K562 (cell line): ENCODE measurements around the gene PTHLH. TPM values are rescaled to one million over a fixed set of nuclear protein-coding genes. Genes with fewer than 3 reads are reported as not detected.

ENCODE experiments used
- ATAC-seq: fragments of 200-7000 bp; cut with Tn5 transposase; 3 replicates; pipeline ENCODE4 v1.9.1; 2020; ENCODE audit warnings: moderate library complexity
- BruUV-seq: library from RNA; stranded (reverse); fragments of 400-500 nt; replicated peaks from 2 replicates; lab custom pipeline; 2021; lab: Mats Ljungman, UMichigan
- CTCF ChIA-PET: fragments of 300-600 bp; formaldehyde crosslinking; extraction: SDS; loops from one replicate; lab custom pipeline; 2021; ENCODE audit warnings: low intra/inter-chr PET ratio; lab: Yijun Ruan, JAX
- POLR2A ChIA-PET: fragments of 300-600, 350-650 bp; sonication (Branson Sonifier 250); formaldehyde crosslinking; extraction: SDS; loops from one replicate; lab custom pipeline; 2021; ENCODE audit warnings: antibody characterized with exemption, inconsistent platforms; lab: Yijun Ruan, JAX
- DNase-seq, 4 experiments: peaks; one replicate each; pipeline versions ENCODE4 v3.0.0 to v3.0.0-alpha.2; 2011 to 2018; ENCODE audit warnings: low spot score in 3 of 4, mixed read lengths in 3 of 4; ENCODE audit errors: extremely low read depth in 1 of 4
- FAIRE-seq: peaks from 2 replicates; lab custom pipeline; 2011; peaks lifted over from hg19 to GRCh38; lab: Jason Lieb, UNC
- H2AFZ ChIP-seq: 2 replicates; pipeline ENCODE4 v1.6.0; 2011; ENCODE audit warnings: low read depth, low read length, control low read depth, inconsistent platforms
- H3K27ac ChIP-seq: fragments of 200-600 bp; 3 replicates; pipeline ENCODE4 v1.8.0; 2011; ENCODE audit warnings: low read depth, mild to moderate bottlenecking, control low read depth, inconsistent platforms, low read length, moderate library complexity, mixed read lengths; ENCODE audit errors: extremely low read depth
- H3K27me3 ChIP-seq, 2 experiments: fragments of 300-600 bp in 1 of 2; 2 replicates in 1 of 2; 3 replicates in 1 of 2; pipeline versions ENCODE4 v1.6.0 to v1.8.0; 2011; ENCODE audit warnings: inconsistent platforms in 2 of 2, low read length in 2 of 2, mild to moderate bottlenecking in 1 of 2, mixed read lengths in 1 of 2, moderate library complexity in 1 of 2; ENCODE audit not compliant: control insufficient read depth in 2 of 2, insufficient read depth in 2 of 2
- H3K36me3 ChIP-seq: fragments of 300-600 bp; 3 replicates; pipeline ENCODE4 v1.8.0; 2011; ENCODE audit warnings: mild to moderate bottlenecking, low read length, inconsistent platforms; ENCODE audit not compliant: control insufficient read depth, insufficient read depth
- H3K4me1 ChIP-seq, 2 experiments: fragments of 200-600 bp in 1 of 2; replicated peaks in 1 of 2; 2 replicates in 1 of 2; 3 replicates in 1 of 2; pipeline versions ENCODE4 v1.5.1 to v1.8.0; 2011; ENCODE audit warnings: inconsistent platforms in 2 of 2, low read length in 2 of 2, mild to moderate bottlenecking in 1 of 2, mixed read lengths in 1 of 2, moderate library complexity in 1 of 2; ENCODE audit not compliant: control insufficient read depth in 2 of 2, insufficient read depth in 2 of 2
- H3K4me2 ChIP-seq: 2 replicates; pipeline ENCODE4 v1.6.1; 2011; ENCODE audit warnings: low read length, control low read depth, inconsistent platforms, mixed read lengths; ENCODE audit not compliant: insufficient read depth
- H3K4me3 ChIP-seq: fragments of 200-600 bp; sonication (generic), shearing (Covaris generic); 2 replicates; pipeline ENCODE4 v1.5.1; 2016; ENCODE audit warnings: control low read depth, inconsistent platforms
- H3K79me2 ChIP-seq: fragments of 200-600 bp; 3 replicates; pipeline ENCODE4 v1.8.0; 2011; ENCODE audit warnings: low read length, inconsistent platforms; ENCODE audit not compliant: control insufficient read depth, insufficient read depth
- H3K9ac ChIP-seq, 2 experiments: 2 replicates each; pipeline versions ENCODE4 v1.6.0 to v1.6.1; 2011; ENCODE audit warnings: low read depth in 2 of 2, low read length in 2 of 2, control low read depth in 1 of 2, inconsistent platforms in 1 of 2, mild to moderate bottlenecking in 1 of 2, mixed read lengths in 1 of 2; ENCODE audit not compliant: insufficient read depth in 1 of 2
- H3K9me1 ChIP-seq: one replicate; pipeline ENCODE4 v1.6.0; 2011; ENCODE audit warnings: inconsistent platforms, mild to moderate bottlenecking, low read length, moderate library complexity; ENCODE audit not compliant: control insufficient read depth, insufficient read depth
- H3K9me3 ChIP-seq: replicated peaks from 2 replicates; pipeline ENCODE4 v1.5.1; 2011; ENCODE audit warnings: low read depth, low read length, inconsistent platforms; ENCODE audit not compliant: control insufficient read depth, insufficient read depth
- H4K20me1 ChIP-seq: replicated peaks from 2 replicates; pipeline ENCODE4 v1.6.1; 2011; ENCODE audit warnings: low read length, inconsistent platforms, mixed read lengths; ENCODE audit not compliant: control insufficient read depth, insufficient read depth
- CC2D1A ChIP-seq: fragments of 450-650 bp; IDR thresholded peaks from 2 replicates; pipeline ENCODE4 v1.6.1; 2017; ENCODE audit warnings: mild to moderate bottlenecking
- E2F3 ChIP-seq: fragments of 250-450 bp; sonication (Bioruptor Pico); IDR thresholded peaks from 2 replicates; pipeline ENCODE4 v1.4.0; 2020; ENCODE audit warnings: mild to moderate bottlenecking
- HDAC2 ChIP-seq: fragments of 450-650 bp; IDR thresholded peaks from 2 replicates; pipeline ENCODE4 v1.6.1; 2016; ENCODE audit warnings: mild to moderate bottlenecking
- PTTG1 ChIP-seq: fragments of 450-650 bp; IDR thresholded peaks from 2 replicates; pipeline ENCODE4 v1.6.1; 2016; ENCODE audit warnings: low read depth, mild to moderate bottlenecking, missing genetic modification characterization, missing compliant biosample characterization
- SREBF2 ChIP-seq: sonication (generic); formaldehyde crosslinking; IDR thresholded peaks from 2 replicates; pipeline ENCODE4 v1.4.0; 2020; ENCODE audit warnings: mild to moderate bottlenecking, missing genetic modification reagents
- WGBS: fragments of 100-300 bp; shearing (Covaris generic); methylation state at CpG from one replicate; pipeline ENCODE4 v1.1.6; 2016; ENCODE audit warnings: low coverage, mixed read lengths; ENCODE audit not compliant: insufficient coverage; ENCODE audit errors: missing lambda C conversion rate; 5-methylcytosine and 5-hydroxymethylcytosine counted together
- in situ Hi-C: fragments of 300-500 bp; cut with MboI; formaldehyde crosslinking; loops from 4 replicates; pipeline ENCODE4 v1.15.0; 2018; ENCODE audit warnings: inconsistent platforms, mixed read lengths
- intact Hi-C: fragments of 100-400 bp; cut with micrococcal nuclease; formaldehyde crosslinking; loops from 2 replicates; pipeline ENCODE4 v1.14.2; 2022
- polyA plus RNA-seq, 8 experiments: library from polyadenylated mRNA; depleted of rRNA in 4 of 8; stranded (reverse) in 5 of 8; unstranded in 3 of 8; fragments of >200 nt; fragmentation: Nextera tagmentation in 2 of 8; fragmentation: Illumina TruSeq in 1 of 8; extraction: Ambion mirVana in 2 of 8; extraction: Trizol in 1 of 8; gene quantifications; 2 replicates each; pipeline versions ENCODE4 v1.2.1 to v1.2.3, GENCODE V29; 2011 to 2014; ENCODE audit warnings: inconsistent platforms in 1 of 8, missing spikeins in 1 of 8
- total RNA-seq, 7 experiments: library from RNA; depleted of rRNA in 6 of 7; stranded (reverse); fragments of >200 nt in 6 of 7; fragmentation: Illumina TruSeq in 2 of 7; extraction: Trizol in 2 of 7; gene quantifications; 2 replicates each; pipeline versions ENCODE4 v1.2.1 to v1.2.3, GENCODE V29; 2011 to 2021; ENCODE audit warnings: low replicate concordance in 1 of 7
- TF ChIP-seq, protein P1 (sequence below): fragments of 250-450 bp; sonication (Bioruptor Pico); IDR thresholded peaks from 2 replicates; pipeline ENCODE4 v1.5.0; 2021
- TF ChIP-seq, protein P2 (sequence below): sonication (generic); formaldehyde crosslinking; IDR thresholded peaks from 2 replicates; pipeline ENCODE4 v1.4.0; 2020; ENCODE audit warnings: mild to moderate bottlenecking, missing genetic modification reagents

Gene PTHLH
- total and polyA plus RNA-seq, 9 of the 15 experiments (the other 6 are each of a cell fraction or from before 2014, with no cell fraction given), result 0.14 to 2.5 (median 0.74) TPM

DNA sequence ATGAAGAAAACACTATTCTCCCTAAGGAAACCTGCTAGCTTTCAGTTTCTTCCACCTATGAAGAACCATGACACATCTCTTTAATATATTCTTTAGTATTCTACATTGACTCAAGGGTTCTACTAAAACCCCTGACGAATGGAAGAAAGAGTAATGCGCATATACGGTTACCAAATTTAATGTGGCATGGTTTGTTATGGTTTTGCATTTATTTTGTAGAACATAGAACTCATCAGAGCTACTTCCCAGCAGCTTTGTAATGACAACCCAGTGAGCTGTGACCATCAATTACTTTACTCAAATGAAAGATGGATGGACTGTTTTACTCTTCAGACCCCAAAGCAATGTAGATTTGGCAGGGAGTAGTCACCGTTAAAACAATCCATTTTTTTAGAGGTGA, 19.2 kb downstream of the PTHLH start (continued):
- TF ChIP-seq, protein P1, sequence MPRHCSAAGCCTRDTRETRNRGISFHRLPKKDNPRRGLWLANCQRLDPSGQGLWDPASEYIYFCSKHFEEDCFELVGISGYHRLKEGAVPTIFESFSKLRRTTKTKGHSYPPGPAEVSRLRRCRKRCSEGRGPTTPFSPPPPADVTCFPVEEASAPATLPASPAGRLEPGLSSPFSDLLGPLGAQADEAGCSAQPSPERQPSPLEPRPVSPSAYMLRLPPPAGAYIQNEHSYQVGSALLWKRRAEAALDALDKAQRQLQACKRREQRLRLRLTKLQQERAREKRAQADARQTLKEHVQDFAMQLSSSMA (CRISPR knock-in tag), result no peak
- TF ChIP-seq HDAC2, result no peak

DNA sequence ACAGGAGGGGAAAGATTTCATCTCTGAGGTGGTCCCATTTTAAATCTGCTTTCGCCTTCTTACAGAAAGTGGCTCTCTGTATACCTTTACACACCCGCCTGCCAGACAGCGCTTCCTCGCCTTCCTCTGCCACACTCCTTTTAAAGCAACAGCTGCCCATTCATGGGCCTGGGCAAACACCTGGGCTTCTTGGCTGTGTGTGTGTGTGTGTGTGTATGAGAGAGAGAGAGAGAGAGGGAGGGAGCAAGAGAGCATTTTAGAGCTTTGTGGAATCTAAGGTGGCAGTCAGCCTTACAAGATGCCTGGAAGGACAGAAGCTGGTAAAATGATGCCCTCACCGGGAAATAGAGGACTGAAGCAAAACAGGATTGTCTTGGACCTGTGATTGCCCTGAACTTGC, 20.0 kb downstream of the PTHLH start:
- DNase-seq (no peak), ATAC-seq (no peak), FAIRE-seq (no peak)
- intact Hi-C loops (loop anchor here (5.0 kb wide), 1 partner anchor 920 kb away; no protein-coding TSS in a partner anchor), in situ Hi-C loops (no loop called here)
- Histone ChIP-seq H4K20me1 (no peaks in the 10 kb centered on the region), H3K36me3 (no peaks in the 10 kb centered on the region), H3K27ac (no peak overlapping the region), H3K4me1 (no peaks in the 10 kb centered on the region), H3K4me3 (no peak overlapping the region), H2AFZ (no peak overlapping the region), H3K27me3 (no peaks in the 10 kb centered on the region), H3K4me2 (no peak overlapping the region), H3K9me3 (no peaks in the 10 kb centered on the region), H3K9ac (no peak overlapping the region), H3K9me1 (no peaks in the 10 kb centered on the region), H3K79me2 (no peaks in the 10 kb centered on the region)
- WGBS, result 54% methylated on average over 4 of the region's 5 CpGs
- ChIA-PET POLR2A (interaction anchor here (1.1 to 1.4 kb wide), 2 partner anchors 11 to 21 kb away, joined by 4 read pairs; no protein-coding TSS in a partner anchor), CTCF (no interaction called here)
- TF ChIP-seq SREBF2 (no peak), CC2D1A (no peak), E2F3 (CRISPR knock-in tag) (no peak), PTTG1 (tag) (no peak)
- TF ChIP-seq, protein P2, sequence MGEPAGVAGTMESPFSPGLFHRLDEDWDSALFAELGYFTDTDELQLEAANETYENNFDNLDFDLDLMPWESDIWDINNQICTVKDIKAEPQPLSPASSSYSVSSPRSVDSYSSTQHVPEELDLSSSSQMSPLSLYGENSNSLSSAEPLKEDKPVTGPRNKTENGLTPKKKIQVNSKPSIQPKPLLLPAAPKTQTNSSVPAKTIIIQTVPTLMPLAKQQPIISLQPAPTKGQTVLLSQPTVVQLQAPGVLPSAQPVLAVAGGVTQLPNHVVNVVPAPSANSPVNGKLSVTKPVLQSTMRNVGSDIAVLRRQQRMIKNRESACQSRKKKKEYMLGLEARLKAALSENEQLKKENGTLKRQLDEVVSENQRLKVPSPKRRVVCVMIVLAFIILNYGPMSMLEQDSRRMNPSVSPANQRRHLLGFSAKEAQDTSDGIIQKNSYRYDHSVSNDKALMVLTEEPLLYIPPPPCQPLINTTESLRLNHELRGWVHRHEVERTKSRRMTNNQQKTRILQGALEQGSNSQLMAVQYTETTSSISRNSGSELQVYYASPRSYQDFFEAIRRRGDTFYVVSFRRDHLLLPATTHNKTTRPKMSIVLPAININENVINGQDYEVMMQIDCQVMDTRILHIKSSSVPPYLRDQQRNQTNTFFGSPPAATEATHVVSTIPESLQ (CRISPR knock-in tag), result no peak
- BruUV-seq, result no TSS peak
